IMR-90 (cell line): ENCODE measurements around the gene PTPRN2. TPM values are rescaled to one million over a fixed set of nuclear protein-coding genes. Genes with fewer than 3 reads are reported as not detected.

Experiments used
- ATAC-seq: fragments of 200-7000 bp; cut with Tn5 transposase; 2 replicates; pipeline ENCODE4 v1.9.1; 2020; ENCODE audit warnings: low read depth, mild to moderate bottlenecking, moderate library complexity
- BruUV-seq: library from RNA; stranded (reverse); fragments of 400-500 nt; replicated peaks from 2 replicates; lab custom pipeline; 2021; lab: Mats Ljungman, UMichigan
- CTCF ChIA-PET: fragments of 300-600 bp; formaldehyde crosslinking; extraction: SDS; loops from one replicate; lab custom pipeline; 2021; ENCODE audit warnings: antibody characterized with exemption; lab: Yijun Ruan, JAX
- POLR2A ChIA-PET: fragments of 300-600 bp; sonication (Branson Sonifier 250); formaldehyde crosslinking; loops from one replicate; lab custom pipeline; 2022; ENCODE audit warnings: antibody characterized with exemption; ENCODE audit not compliant: unreplicated experiment; lab: Charles Lee
- DNase-seq: peaks from one replicate; pipeline ENCODE4 v3.0.0; 2013
- H2AFZ ChIP-seq: replicated peaks from 2 replicates; pipeline ENCODE3; 2013; ENCODE audit warnings: low read length, mild to moderate bottlenecking; ENCODE audit not compliant: poor library complexity
- H2AK5ac ChIP-seq: 2 replicates; pipeline ENCODE4 v1.6.1; 2013; ENCODE audit warnings: low read depth, low read length, inconsistent platforms
- H2AK9ac ChIP-seq: replicated peaks from 2 replicates; pipeline ENCODE3; 2013; ENCODE audit warnings: mild to moderate bottlenecking, low read depth, low read length, moderate library complexity; ENCODE audit not compliant: poor library complexity
- H2BK120ac ChIP-seq: 2 replicates; pipeline ENCODE4 v1.6.1; 2013; ENCODE audit warnings: low read depth, low read length, inconsistent platforms
- H2BK15ac ChIP-seq: 3 replicates; pipeline ENCODE4 v1.6.1; 2013; ENCODE audit warnings: low read depth, low read length, inconsistent platforms
- H2BK20ac ChIP-seq: 2 replicates; pipeline ENCODE4 v1.6.1; 2013; ENCODE audit warnings: low read depth, mild to moderate bottlenecking, inconsistent platforms, low read length, moderate library complexity
- H2BK5ac ChIP-seq: 2 replicates; pipeline ENCODE4 v1.6.1; 2013; ENCODE audit warnings: mild to moderate bottlenecking, low read depth, low read length, inconsistent platforms; ENCODE audit not compliant: poor library complexity, severe bottlenecking
- H3K14ac ChIP-seq: replicated peaks from 2 replicates; pipeline ENCODE4 v1.6.1; 2013; ENCODE audit warnings: low read depth, low read length, inconsistent platforms
- H3K18ac ChIP-seq: 2 replicates; pipeline ENCODE4 v1.6.1; 2013; ENCODE audit warnings: low read depth, low read length, control low read depth
- H3K23ac ChIP-seq: 2 replicates; pipeline ENCODE4 v1.6.1; 2013; ENCODE audit warnings: low read depth, low read length, inconsistent platforms
- H3K27ac ChIP-seq: 2 replicates; pipeline ENCODE4 v1.5.1; 2013; ENCODE audit warnings: mild to moderate bottlenecking, control low read depth, low read length; ENCODE audit not compliant: insufficient read depth
- H3K27me3 ChIP-seq: 2 replicates; pipeline ENCODE4 v1.6.1; 2013; ENCODE audit warnings: low read length; ENCODE audit not compliant: control insufficient read depth, insufficient read depth
- H3K36me3 ChIP-seq: 2 replicates; pipeline ENCODE4 v1.6.1; 2013; ENCODE audit warnings: low read length, mixed read lengths; ENCODE audit not compliant: control insufficient read depth, insufficient read depth
- H3K4ac ChIP-seq: 2 replicates; pipeline ENCODE4 v1.6.1; 2013; ENCODE audit warnings: low read depth, low read length, inconsistent platforms
- H3K4me1 ChIP-seq: 2 replicates; pipeline ENCODE4 v1.6.1; 2013; ENCODE audit warnings: low read length, mixed read lengths; ENCODE audit not compliant: control insufficient read depth, insufficient read depth
- H3K4me2 ChIP-seq: 2 replicates; pipeline ENCODE4 v1.6.1; 2013; ENCODE audit warnings: low read depth, mild to moderate bottlenecking, control low read depth, low read length, moderate library complexity
- H3K4me3 ChIP-seq: 2 replicates; pipeline ENCODE4 v1.5.1; 2013; ENCODE audit warnings: low read depth, mild to moderate bottlenecking, control low read depth, low read length, moderate library complexity; ENCODE audit not compliant: insufficient read depth
- H3K56ac ChIP-seq: 2 replicates; pipeline ENCODE4 v1.6.1; 2013; ENCODE audit warnings: low read length, inconsistent platforms; ENCODE audit not compliant: insufficient read depth; ENCODE audit errors: extremely low read depth
- H3K79me1 ChIP-seq, 2 experiments: 2 replicates each; pipeline ENCODE4 v1.6.1; 2013; ENCODE audit warnings: low read length in 2 of 2, inconsistent platforms in 1 of 2, low read depth in 1 of 2
- H3K9ac ChIP-seq: 2 replicates; pipeline ENCODE4 v1.6.1; 2013; ENCODE audit warnings: low read depth, low read length, control low read depth
- H3K9me1 ChIP-seq: 2 replicates; pipeline ENCODE4 v1.6.1; 2013; ENCODE audit warnings: low read length, inconsistent platforms; ENCODE audit not compliant: insufficient read depth
- H3K9me3 ChIP-seq: 2 replicates; pipeline ENCODE4 v1.6.1; 2013; ENCODE audit warnings: low read length; ENCODE audit not compliant: control insufficient read depth, insufficient read depth
- H4K20me1 ChIP-seq: 2 replicates; pipeline ENCODE4 v1.6.1; 2013; ENCODE audit warnings: low read length, inconsistent platforms; ENCODE audit not compliant: insufficient read depth
- H4K5ac ChIP-seq: 2 replicates; pipeline ENCODE4 v1.6.1; 2013; ENCODE audit warnings: mild to moderate bottlenecking, low read depth, low read length, control low read depth
- H4K8ac ChIP-seq, 2 experiments: 2 replicates each; pipeline ENCODE4 v1.6.1; 2013; ENCODE audit warnings: low read depth in 2 of 2, low read length in 2 of 2, control low read depth in 1 of 2, inconsistent platforms in 1 of 2
- H4K91ac ChIP-seq: 2 replicates; pipeline ENCODE4 v1.6.1; 2013; ENCODE audit warnings: low read depth, low read length, inconsistent platforms; ENCODE audit not compliant: insufficient read depth
- CHD1 ChIP-seq: IDR thresholded peaks from 2 replicates; pipeline ENCODE4 v1.6.1; 2012; ENCODE audit warnings: low read depth, low read length, improper control_type of control experiment
- ELK1 ChIP-seq: fragments of 150-350 bp; IDR thresholded peaks from 2 replicates; pipeline ENCODE4 v1.6.1; 2016; ENCODE audit warnings: low read depth, mild to moderate bottlenecking, low read length, moderate library complexity, borderline replicate concordance
- NFE2L2 ChIP-seq: fragments of 150-350 bp; IDR thresholded peaks from 2 replicates; pipeline ENCODE4 v1.6.1; 2016; ENCODE audit warnings: low read depth, mild to moderate bottlenecking, low read length
- RCOR1 ChIP-seq: IDR thresholded peaks from 2 replicates; pipeline ENCODE4 v1.6.1; 2012; ENCODE audit warnings: mild to moderate bottlenecking, low read length, improper control_type of control experiment; ENCODE audit not compliant: insufficient replicate concordance
- RFX5 ChIP-seq: IDR thresholded peaks from 2 replicates; pipeline ENCODE4 v1.8.0; 2012; ENCODE audit warnings: low read depth, mild to moderate bottlenecking, low read length, moderate library complexity
- SMC3 ChIP-seq: fragments of 150-350 bp; IDR thresholded peaks from 2 replicates; pipeline ENCODE4 v1.6.1; 2016; ENCODE audit warnings: low read depth, mild to moderate bottlenecking, antibody characterized with exemption, low read length, moderate library complexity
- WGBS, 2 experiments: methylation state at CpG; one replicate each; pipeline versions ENCODE4 v1.1.5 to v1.1.7; 2013; ENCODE audit warnings: missing lambda C conversion rate in 2 of 2; ENCODE audit not compliant: insufficient read length in 1 of 2; ENCODE audit errors: extremely low coverage in 2 of 2; 5-methylcytosine and 5-hydroxymethylcytosine counted together
- dilution Hi-C: fragments of 300-500 bp; cut with HindIII; formaldehyde crosslinking; loops from one replicate; pipeline ENCODE4 v1.14.3; 2018; ENCODE audit warnings: low sequenced_read_pairs; ENCODE audit not compliant: unreplicated experiment
- in situ Hi-C: fragments of 300-500 bp; cut with MboI; formaldehyde crosslinking; loops from 3 replicates; pipeline ENCODE4 v1.14.3; 2019; ENCODE audit warnings: low sequenced_read_pairs, inconsistent platforms, mixed read lengths
- intact Hi-C: fragments of 100-400 bp; cut with micrococcal nuclease; formaldehyde crosslinking; loops from 2 replicates; pipeline ENCODE4 v1.10.0; 2022
- polyA plus RNA-seq, 3 experiments: library from polyadenylated mRNA; depleted of rRNA; stranded (reverse); fragments of >200 nt; gene quantifications; 2 replicates each; pipeline ENCODE4 v1.2.3, GENCODE V29; 2012; ENCODE audit warnings: low replicate concordance in 1 of 3
- total RNA-seq: library from RNA; depleted of rRNA; stranded (reverse); fragments of >200 nt; gene quantifications from 2 replicates; pipeline ENCODE4 v1.2.3, GENCODE V29; 2012

The PTPRN2 gene
- total and polyA plus RNA-seq, 2 of the 4 experiments (the other 2 are of a cell fraction), result 0.03 TPM; not detected in 1

DNA sequence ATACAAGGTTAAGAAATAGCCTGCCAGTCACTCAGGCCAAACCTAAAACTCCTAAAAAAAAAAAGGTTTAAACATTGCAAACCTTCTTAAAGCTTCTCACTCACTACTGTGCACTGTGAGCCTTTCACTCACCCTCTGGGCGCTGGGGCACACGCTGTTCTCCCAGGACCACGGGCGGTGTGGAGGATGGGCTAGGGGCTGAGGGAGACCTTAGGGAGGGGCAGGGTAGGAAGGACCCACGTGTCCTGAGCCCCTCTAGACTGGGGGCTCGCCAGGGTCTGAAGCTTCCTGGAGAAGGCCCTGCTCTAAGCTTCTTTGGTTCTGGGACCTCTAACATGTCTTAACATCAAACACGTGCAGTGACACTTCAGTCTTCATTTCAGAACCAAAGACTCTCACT, 681.0 kb downstream of the PTPRN2 start:
- Histone ChIP-seq H2AK5ac (no peak overlapping the region), H3K4me3 (no peak overlapping the region), H3K4ac (no peak overlapping the region), H2BK5ac (no peak overlapping the region), H3K14ac (no peak overlapping the region), H2BK15ac (no peak overlapping the region), H2BK20ac (no peak overlapping the region), H3K27ac (no peak overlapping the region), H3K27me3 (no peaks in the 10 kb centered on the region), H3K56ac (no peak overlapping the region), H3K23ac (no peak overlapping the region), H2AFZ (no peak overlapping the region), H3K18ac (no peak overlapping the region), H3K36me3 (no peaks in the 10 kb centered on the region), H3K9ac (no peak overlapping the region), H4K91ac (no peak overlapping the region), H2AK9ac (no peak overlapping the region), H3K9me1 (no peaks in the 10 kb centered on the region), H3K4me2 (no peak overlapping the region), H3K9me3 (peaks cover 57% of the 10 kb centered on the region), H3K79me1 (no peaks in the 10 kb centered on the region), H2BK120ac (no peak overlapping the region), H4K5ac (no peak overlapping the region), H3K4me1 (no peaks in the 10 kb centered on the region), H4K8ac (no peak overlapping the region), H4K20me1 (no peaks in the 10 kb centered on the region)
- no peak for TF ChIP-seq RCOR1
- TF ChIP-seq SMC3, result no peak
- no peak for TF ChIP-seq CHD1
- TF ChIP-seq NFE2L2, result no peak
- TF ChIP-seq ELK1, result no peak
- no peak for TF ChIP-seq RFX5
- CTCF ChIA-PET, result no interaction called here
- in situ Hi-C loops (no loop called here), dilution Hi-C loops (no loop called here), intact Hi-C loops (no loop called here)
- DNase-seq (no peak), ATAC-seq (no peak)
- BruUV-seq, result no TSS peak
- POLR2A ChIA-PET, result no interaction called here
- WGBS, 2 experiments, result no CpG with 5 or more reads among the region's 7 CpGs
